SJSA1 (cell line): ENCODE measurements around the gene ITM2A. TPM values are rescaled to one million over a fixed set of nuclear protein-coding genes. Genes with fewer than 3 reads are reported as not detected.

Source experiments
- DNase-seq, 2 experiments: peaks; one replicate each; pipeline ENCODE4 v3.0.0-alpha.2; 2015 to 2020; ENCODE audit warnings: low spot score in 2 of 2, low read depth in 1 of 2
- H3K27ac ChIP-seq: fragments of 250-450 bp; sonication (Bioruptor Pico); 2 replicates; pipeline ENCODE4 v1.5.1; 2020; ENCODE audit warnings: mild to moderate bottlenecking, moderate library complexity
- H3K27me3 ChIP-seq: fragments of 250-450 bp; sonication (Bioruptor Pico); replicated peaks from 2 replicates; pipeline ENCODE4 v1.5.1; 2020; ENCODE audit warnings: mild to moderate bottlenecking, moderate library complexity
- H3K36me3 ChIP-seq: fragments of 250-450 bp; sonication (Bioruptor Pico); 2 replicates; pipeline ENCODE4 v1.5.1; 2020; ENCODE audit warnings: mild to moderate bottlenecking
- H3K4me1 ChIP-seq: fragments of 250-450 bp; sonication (Bioruptor Pico); replicated peaks from 2 replicates; pipeline ENCODE4 v1.6.1; 2021; ENCODE audit warnings: mild to moderate bottlenecking
- H3K4me3 ChIP-seq: fragments of 250-450 bp; sonication (Bioruptor Pico); 2 replicates; pipeline ENCODE4 v1.5.1; 2020; ENCODE audit warnings: mild to moderate bottlenecking
- H3K9me3 ChIP-seq: fragments of 250-450 bp; sonication (Bioruptor Pico); replicated peaks from 2 replicates; pipeline ENCODE4 v1.5.1; 2020; ENCODE audit warnings: mild to moderate bottlenecking
- total RNA-seq: library from RNA; depleted of rRNA; stranded (reverse); fragments of >200 nt; shearing (Covaris generic); gene quantifications from 2 replicates; pipeline ENCODE4 v1.2.3, GENCODE V29; 2014; rRNA removed

The ITM2A gene
- not detected in 2 replicates for total RNA-seq

GRCh38 chrX:79366873-79367749 is at the start of gene ITM2A:
TSS of gene ITM2A (minus strand) at chrX:79367334. CDS start at chrX:79367215, 119 bp downstream.
- no peaks in the 10 kb centered on the region for H3K9me3 ChIP-seq

GRCh38 chrX:79415056-79415455 is 47.9 kb upstream of the ITM2A start:
- no peak overlapping the region for H3K4me3 ChIP-seq
- H3K4me1 ChIP-seq: no peaks in the 10 kb centered on the region
- no peaks in the 10 kb centered on the region for H3K36me3 ChIP-seq
- H3K9me3 ChIP-seq: no peaks in the 10 kb centered on the region
- H3K27ac ChIP-seq: no peak overlapping the region
- DNase-seq: no peak
- no peaks in the 10 kb centered on the region for H3K27me3 ChIP-seq

More at GRCh38 chrX:79366873-79367749, at the start of gene ITM2A:
- H3K36me3 ChIP-seq: no peaks in the 10 kb centered on the region
- H3K27ac ChIP-seq: no peak within 1 kb of the TSS
- DNase-seq: no peak
- H3K27me3 ChIP-seq: no peaks in the 10 kb centered on the region
- no peak within 1 kb of the TSS for H3K4me3 ChIP-seq
- no peaks in the 10 kb centered on the region for H3K4me1 ChIP-seq

- Histone ChIP-seq H3K27ac (no peak overlapping the region), H3K4me3 (no peak overlapping the region), H3K9me3 (no peaks in the 10 kb centered on the region), H3K36me3 (no peaks in the 10 kb centered on the region), H3K4me1 (no peaks in the 10 kb centered on the region), H3K27me3 (no peaks in the 10 kb centered on the region)
- DNase-seq: no peak
Observed at GRCh38 chrX:79413963-79414362, 46.8 kb upstream of the ITM2A start.

- Histone ChIP-seq H3K9me3 (no peaks in the 10 kb centered on the region), H3K4me1 (no peaks in the 10 kb centered on the region), H3K27me3 (no peaks in the 10 kb centered on the region), H3K4me3 (no peak overlapping the region), H3K36me3 (no peaks in the 10 kb centered on the region), H3K27ac (no peak overlapping the region)
- DNase-seq: no peak
Observed at GRCh38 chrX:79412972-79413371, 45.8 kb upstream of the ITM2A start.

GRCh38 chrX:79412166-79412565 is 45.0 kb upstream of the ITM2A start:
- H3K36me3 ChIP-seq: no peaks in the 10 kb centered on the region
- H3K27me3 ChIP-seq: no peaks in the 10 kb centered on the region
- H3K4me1 ChIP-seq: no peaks in the 10 kb centered on the region
- no peak for DNase-seq
- no peak overlapping the region for H3K4me3 ChIP-seq
- no peaks in the 10 kb centered on the region for H3K9me3 ChIP-seq
- no peak overlapping the region for H3K27ac ChIP-seq

GRCh38 chrX:79409657-79410056 is 42.5 kb upstream of the ITM2A start:
- H3K4me1 ChIP-seq: no peaks in the 10 kb centered on the region
- no peaks in the 10 kb centered on the region for H3K27me3 ChIP-seq
- no peak for DNase-seq
- H3K9me3 ChIP-seq: no peaks in the 10 kb centered on the region
- no peak overlapping the region for H3K4me3 ChIP-seq
- no peak overlapping the region for H3K27ac ChIP-seq
- H3K36me3 ChIP-seq: no peaks in the 10 kb centered on the region

GRCh38 chrX:79408623-79409322 is 41.6 kb upstream of the ITM2A start:
- no peaks in the 10 kb centered on the region for H3K36me3 ChIP-seq
- H3K4me1 ChIP-seq: no peaks in the 10 kb centered on the region
- H3K27me3 ChIP-seq: no peaks in the 10 kb centered on the region
- no peak overlapping the region for H3K27ac ChIP-seq
- H3K4me3 ChIP-seq: no peak overlapping the region
- no peaks in the 10 kb centered on the region for H3K9me3 ChIP-seq
- DNase-seq: no peak

GRCh38 chrX:79400623-79401022 is 33.5 kb upstream of the ITM2A start:
- no peaks in the 10 kb centered on the region for H3K4me1 ChIP-seq
- no peaks in the 10 kb centered on the region for H3K27me3 ChIP-seq
- H3K4me3 ChIP-seq: no peak overlapping the region
- no peak for DNase-seq
- H3K27ac ChIP-seq: no peak overlapping the region
- no peaks in the 10 kb centered on the region for H3K36me3 ChIP-seq
- H3K9me3 ChIP-seq: no peaks in the 10 kb centered on the region

- DNase-seq: no peak
- no peaks in the 10 kb centered on the region for H3K27me3 ChIP-seq
- no peaks in the 10 kb centered on the region for H3K4me1 ChIP-seq
Observed at GRCh38 chrX:79375340-79375739, 8.2 kb upstream of the ITM2A start.

GRCh38 chrX:79371640-79372039 is 4.5 kb upstream of the ITM2A start:
- no peaks in the 10 kb centered on the region for H3K36me3 ChIP-seq
- H3K4me3 ChIP-seq: no peak overlapping the region
- no peaks in the 10 kb centered on the region for H3K4me1 ChIP-seq
- no peak for DNase-seq
- no peak overlapping the region for H3K27ac ChIP-seq
- H3K9me3 ChIP-seq: no peaks in the 10 kb centered on the region
- H3K27me3 ChIP-seq: no peaks in the 10 kb centered on the region

More at GRCh38 chrX:79375340-79375739, 8.2 kb upstream of the ITM2A start:
- no peaks in the 10 kb centered on the region for H3K9me3 ChIP-seq
- no peaks in the 10 kb centered on the region for H3K36me3 ChIP-seq
- H3K27ac ChIP-seq: no peak overlapping the region
- no peak overlapping the region for H3K4me3 ChIP-seq

- H3K27me3 ChIP-seq: no peaks in the 10 kb centered on the region
- DNase-seq: no peak
- H3K36me3 ChIP-seq: no peaks in the 10 kb centered on the region
- no peak overlapping the region for H3K4me3 ChIP-seq
- H3K4me1 ChIP-seq: no peaks in the 10 kb centered on the region
- H3K27ac ChIP-seq: no peak overlapping the region
- H3K9me3 ChIP-seq: no peaks in the 10 kb centered on the region
Observed at GRCh38 chrX:79371101-79371500, 4.0 kb upstream of the ITM2A start.

- Histone ChIP-seq H3K4me3 (no peak overlapping the region), H3K9me3 (no peaks in the 10 kb centered on the region), H3K27ac (no peak overlapping the region), H3K27me3 (no peaks in the 10 kb centered on the region), H3K36me3 (no peaks in the 10 kb centered on the region), H3K4me1 (no peaks in the 10 kb centered on the region)
- no peak for DNase-seq
Observed at GRCh38 chrX:79369871-79370270, 2.7 kb upstream of the ITM2A start.

GRCh38 chrX:79368441-79368840 is 1.3 kb upstream of the ITM2A start:
- no peak overlapping the region for H3K4me3 ChIP-seq
- H3K36me3 ChIP-seq: no peaks in the 10 kb centered on the region
- no peaks in the 10 kb centered on the region for H3K27me3 ChIP-seq
- no peak overlapping the region for H3K27ac ChIP-seq
- no peak for DNase-seq
- H3K9me3 ChIP-seq: no peaks in the 10 kb centered on the region
- no peaks in the 10 kb centered on the region for H3K4me1 ChIP-seq

- Histone ChIP-seq H3K27ac (no peak overlapping the region), H3K27me3 (no peaks in the 10 kb centered on the region), H3K36me3 (no peaks in the 10 kb centered on the region), H3K9me3 (no peaks in the 10 kb centered on the region), H3K4me3 (no peak overlapping the region), H3K4me1 (no peaks in the 10 kb centered on the region)
- DNase-seq: no peak
Observed at GRCh38 chrX:79367907-79368306, 773 bp upstream of the ITM2A start.
